Fibroblast of lung (primary cell): ENCODE data around the gene RUNX1. TPM values are rescaled to one million over a fixed set of nuclear protein-coding genes. Genes with fewer than 3 reads are reported as not detected.

ENCODE experiments used
- DNase-seq, 2 donors: peaks; one replicate each; pipeline versions ENCODE4 v3.0.0 to v3.0.0-alpha.2; 2010; ENCODE audit warnings: low read depth in 2 of 2
- H2AFZ ChIP-seq: 2 replicates; pipeline ENCODE4 v1.5.1; 2012; ENCODE audit warnings: low read length, control low read depth, inconsistent platforms
- H3K27ac ChIP-seq: 2 replicates; pipeline ENCODE4 v1.5.1; 2011; ENCODE audit warnings: low read length, control low read depth; ENCODE audit not compliant: insufficient read depth
- H3K27me3 ChIP-seq: 2 replicates; pipeline ENCODE4 v1.5.1; 2011; ENCODE audit warnings: mild to moderate bottlenecking, low read length; ENCODE audit not compliant: control insufficient read depth, insufficient read depth
- H3K36me3 ChIP-seq: 2 replicates; pipeline ENCODE4 v1.5.1; 2011; ENCODE audit warnings: low read length; ENCODE audit not compliant: control insufficient read depth, insufficient read depth
- H3K4me1 ChIP-seq: 2 replicates; pipeline ENCODE4 v1.5.1; 2011; ENCODE audit warnings: low read length; ENCODE audit not compliant: control insufficient read depth, insufficient read depth; ENCODE audit errors: extremely low read depth
- H3K4me2 ChIP-seq: 2 replicates; pipeline ENCODE4 v1.5.1; 2011; ENCODE audit warnings: low read length, control low read depth; ENCODE audit not compliant: insufficient read depth; ENCODE audit errors: extremely low read depth
- H3K4me3 ChIP-seq, 4 experiments: fragments of 200-600 bp in 1 of 4; sonication (generic) in 1 of 4; replicated peaks in 1 of 4; 2 replicates each; pipeline ENCODE4 v1.5.1; 2011 to 2016; ENCODE audit warnings: low read length in 4 of 4, low read depth in 3 of 4, mild to moderate bottlenecking in 3 of 4, control low read depth in 2 of 4, inconsistent platforms in 1 of 4, mixed read lengths in 1 of 4; ENCODE audit not compliant: insufficient read depth in 1 of 4; ENCODE audit errors: control extremely low read depth in 1 of 4
- H3K79me2 ChIP-seq: 2 replicates; pipeline ENCODE4 v1.5.1; 2012; ENCODE audit warnings: mild to moderate bottlenecking, low read length, inconsistent platforms; ENCODE audit not compliant: control insufficient read depth, insufficient read depth
- H3K9ac ChIP-seq: 2 replicates; pipeline ENCODE4 v1.5.1; 2011; ENCODE audit warnings: mild to moderate bottlenecking, low read length, control low read depth; ENCODE audit not compliant: insufficient read depth
- H3K9me3 ChIP-seq: 2 replicates; pipeline ENCODE4 v1.5.1; 2012; ENCODE audit warnings: low read depth, low read length; ENCODE audit not compliant: control insufficient read depth, insufficient read depth
- H4K20me1 ChIP-seq: 2 replicates; pipeline ENCODE4 v1.5.1; 2011; ENCODE audit warnings: low read length; ENCODE audit not compliant: control insufficient read depth, insufficient read depth; ENCODE audit errors: extremely low read depth
- CTCF ChIP-seq, 2 donors: IDR thresholded peaks in 1 of 2; conservative IDR thresholded peaks in 1 of 2; 1 replicate in 1 of 2; 2 replicates in 1 of 2; pipeline ENCODE4 v1.5.1; 2011 to 2012; ENCODE audit warnings: low read length in 2 of 2, control low read depth in 1 of 2, inconsistent platforms in 1 of 2, low read depth in 1 of 2, mild to moderate bottlenecking in 1 of 2
- EZH2 ChIP-seq: IDR thresholded peaks from 2 replicates; pipeline ENCODE4 v1.5.1; 2012; ENCODE audit warnings: low read length, control low read depth, mild to moderate bottlenecking; ENCODE audit errors: missing control alignments
- polyA plus RNA-seq, 2 donors: library from polyadenylated mRNA; depleted of rRNA in 1 of 2; stranded (reverse) in 1 of 2; unstranded in 1 of 2; fragments of >200 nt; gene quantifications; 2 replicates each; pipeline ENCODE4 v1.2.1, GENCODE V29; 2011 to 2012; ENCODE audit warnings: missing spikeins in 1 of 2
- total RNA-seq: library from RNA; depleted of rRNA; stranded (reverse); fragments of >200 nt; gene quantifications from 2 replicates; pipeline ENCODE4 v1.2.1, GENCODE V29; 2014

Gene RUNX1
- total and polyA plus RNA-seq, 2 donors (not counting 1 experiment from before 2014, with no cell fraction given): 23.1 to 41.6 TPM

- H3K9ac ChIP-seq: no peak overlapping the region
- TF ChIP-seq CTCF (conservative IDR thresholded peaks at IDR 0.05 in 1 of 2, IDR thresholded peaks at IDR 0.05 in 1 of 2; ENCODE audit: low read depth in 1 of 2, low read length in 2 of 2): no peak
- no peaks in the 10 kb centered on the region for H3K9me3 ChIP-seq
- H3K4me2 ChIP-seq: no peak overlapping the region
- H3K79me2 ChIP-seq: no peaks in the 10 kb centered on the region
- H2AFZ ChIP-seq: no peak overlapping the region
- no peaks in the 10 kb centered on the region for H3K36me3 ChIP-seq
- no peaks in the 10 kb centered on the region for H4K20me1 ChIP-seq
- no peak overlapping the region for H3K27ac ChIP-seq
- no peaks in the 10 kb centered on the region for H3K4me1 ChIP-seq
- no peaks in the 10 kb centered on the region for H3K27me3 ChIP-seq
- H3K4me3 ChIP-seq: no peak overlapping the region
- no peak for DNase-seq
Measured at GRCh38 chr21:34924771-34925419, 124.2 kb downstream of the RUNX1 start.

- Histone ChIP-seq H3K27me3 (no peaks in the 10 kb centered on the region), H3K36me3 (no peaks in the 10 kb centered on the region), H3K4me3 (no peak overlapping the region), H3K4me2 (no peak overlapping the region), H2AFZ (no peak overlapping the region), H3K9ac (no peak overlapping the region), H3K4me1 (no peaks in the 10 kb centered on the region), H4K20me1 (no peaks in the 10 kb centered on the region), H3K27ac (no peak overlapping the region), H3K9me3 (no peaks in the 10 kb centered on the region), H3K79me2 (no peaks in the 10 kb centered on the region)
- TF ChIP-seq CTCF (conservative IDR thresholded peaks at IDR 0.05 in 1 of 2, IDR thresholded peaks at IDR 0.05 in 1 of 2; ENCODE audit: low read depth in 1 of 2, low read length in 2 of 2) (no peak), EZH2 (no peak)
- DNase-seq: no peak
Measured at GRCh38 chr21:34924194-34924593, 124.9 kb downstream of the RUNX1 start.

- Histone ChIP-seq H2AFZ (no peak overlapping the region), H3K9me3 (no peaks in the 10 kb centered on the region), H3K27ac (no peak overlapping the region), H3K4me1 (no peaks in the 10 kb centered on the region), H3K4me3 (no peak overlapping the region), H4K20me1 (no peaks in the 10 kb centered on the region), H3K27me3 (no peaks in the 10 kb centered on the region), H3K36me3 (no peaks in the 10 kb centered on the region), H3K79me2 (no peaks in the 10 kb centered on the region), H3K9ac (no peak overlapping the region), H3K4me2 (no peak overlapping the region)
- no peak for TF ChIP-seq CTCF (conservative IDR thresholded peaks at IDR 0.05 in 1 of 2, IDR thresholded peaks at IDR 0.05 in 1 of 2; ENCODE audit: low read depth in 1 of 2, low read length in 2 of 2)
- no peak for TF ChIP-seq EZH2
- no peak for DNase-seq
Measured at GRCh38 chr21:34923626-34924025, 125.5 kb downstream of the RUNX1 start.
